Stimulated activated CD8-positive, alpha-beta memory T cell treated with anti-CD3 and anti-CD28 coated beads, Interleukin-15, amount 100 ng/mL, for 1 hour (primary cell): ENCODE results near the gene BPIFB3.

Experiments
- DNase-seq: peaks from one replicate; pipeline ENCODE4 v3.0.0-alpha.2; 2020; ENCODE audit warnings: low read depth

BPIFB3 gene

GRCh38 chr20:33053291-33054106 is at the start of gene BPIFB3:
Gene BPIFB3 (plus strand): TSS chr20:33053903. CDS start chr20:33055436, 1,533 bp downstream.
- no peak for DNase-seq

- DNase-seq, result no peak
Measured at GRCh38 chr20:33004141-33004751, 49.5 kb upstream of the BPIFB3 start, which contains the start of gene SUN5. Gene SUN5 (minus strand): TSS chr20:33004433. CDS start chr20:33004340, 93 bp downstream.

GRCh38 chr20:33005132-33005566 is 48.6 kb upstream of the BPIFB3 start:
- DNase-seq, result no peak

- no peak for DNase-seq
Measured at GRCh38 chr20:33005908-33006775, 47.6 kb upstream of the BPIFB3 start.

GRCh38 chr20:33006776-33007375 is 46.8 kb upstream of the BPIFB3 start:
- DNase-seq, result no peak

- no peak for DNase-seq
Measured at GRCh38 chr20:33007376-33008335, 46.0 kb upstream of the BPIFB3 start, which contains the start of gene BPIFB2. Gene BPIFB2 (plus strand): TSS chr20:33007704. CDS start chr20:33008575, 871 bp downstream.

GRCh38 chr20:33008336-33009213 is 45.1 kb upstream of the BPIFB3 start:
- DNase-seq, result no peak

- DNase-seq, result no peak
Measured at GRCh38 chr20:33009214-33010132, 44.2 kb upstream of the BPIFB3 start.

GRCh38 chr20:33010133-33010504 is 43.6 kb upstream of the BPIFB3 start:
- DNase-seq, result no peak

GRCh38 chr20:33010674-33011449 is 42.8 kb upstream of the BPIFB3 start:
- DNase-seq, result no peak

- no peak for DNase-seq
Measured at GRCh38 chr20:33012327-33013189, 41.1 kb upstream of the BPIFB3 start.

GRCh38 chr20:33013701-33014326 is 39.9 kb upstream of the BPIFB3 start:
- DNase-seq, result no peak

GRCh38 chr20:33014336-33015113 is 39.2 kb upstream of the BPIFB3 start:
- no peak for DNase-seq

GRCh38 chr20:33015114-33015484 is 38.6 kb upstream of the BPIFB3 start:
- DNase-seq, result no peak
